H1 (cell line): ENCODE measurements around the gene ADGRL2. TPM values are rescaled to one million over a fixed set of nuclear protein-coding genes. Genes with fewer than 3 reads are reported as not detected.

ENCODE experiments used
- BRCA1 ChIP-seq: IDR thresholded peaks from 2 replicates; pipeline ENCODE4 v1.6.1; 2012; ENCODE audit warnings: low read depth, low read length, improper control_type of control experiment
- polyA plus RNA-seq, 7 experiments: library from polyadenylated mRNA; depleted of rRNA in 3 of 7; stranded (reverse) in 5 of 7; unstranded in 2 of 7; fragments of >200 nt in 5 of 7; fragments of 200-250 nt in 2 of 7; gene quantifications; 1 replicate in 5 of 7; 2 replicates in 1 of 7; 4 replicates in 1 of 7; pipeline versions ENCODE4 v1.2.1 to v1.2.3, GENCODE V29; 2011 to 2013; ENCODE audit warnings: missing spikeins in 2 of 7, mixed read lengths in 2 of 7
- total RNA-seq: library from RNA; stranded (reverse); fragmentation: NEBNext Ultra II Directional; extraction: Animal tissue kit (Norgen Biotek cat#: 25700); gene quantifications from 2 replicates; pipeline ENCODE4 v1.2.1, GENCODE V29; 2021
- TF ChIP-seq, protein P1 (sequence below): fragments of 300-600 bp; sonication (generic); IDR thresholded peaks from 2 replicates; pipeline ENCODE4 v1.7.1; 2012; ENCODE audit warnings: low read length, moderate library complexity, mild to moderate bottlenecking, inconsistent platforms; ENCODE audit not compliant: insufficient replicate concordance
- TF ChIP-seq, protein P2 (sequence below): IDR thresholded peaks from 2 replicates; pipeline ENCODE4 v1.6.1; 2012; ENCODE audit warnings: low read length, inconsistent platforms

ADGRL2 gene
- total and polyA plus RNA-seq, 2 of the 8 experiments (the other 6 are each of a cell fraction or from before 2014, with no cell fraction given) = 113 to 124 TPM

DNA sequence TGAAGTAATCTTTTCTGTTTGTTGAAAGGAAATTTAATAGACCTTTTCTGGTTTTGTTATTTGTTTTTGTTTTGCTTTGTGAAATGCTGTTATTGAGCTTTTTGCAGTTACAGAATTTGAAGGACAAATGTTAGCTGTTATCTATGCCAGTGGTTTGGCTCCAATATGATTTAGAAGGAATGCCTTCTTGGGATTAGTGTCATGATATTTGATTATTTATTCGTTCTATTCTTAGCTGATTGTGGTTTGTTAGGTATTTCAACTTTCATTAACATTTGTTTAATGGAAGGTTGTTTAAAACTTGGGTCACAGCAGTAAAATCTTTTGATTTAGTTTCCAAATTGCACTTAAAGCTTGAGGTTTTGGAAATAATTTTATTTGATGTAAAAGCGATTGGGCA is 33.5 kb downstream of the ADGRL2 start (continued):
- TF ChIP-seq, protein P1, sequence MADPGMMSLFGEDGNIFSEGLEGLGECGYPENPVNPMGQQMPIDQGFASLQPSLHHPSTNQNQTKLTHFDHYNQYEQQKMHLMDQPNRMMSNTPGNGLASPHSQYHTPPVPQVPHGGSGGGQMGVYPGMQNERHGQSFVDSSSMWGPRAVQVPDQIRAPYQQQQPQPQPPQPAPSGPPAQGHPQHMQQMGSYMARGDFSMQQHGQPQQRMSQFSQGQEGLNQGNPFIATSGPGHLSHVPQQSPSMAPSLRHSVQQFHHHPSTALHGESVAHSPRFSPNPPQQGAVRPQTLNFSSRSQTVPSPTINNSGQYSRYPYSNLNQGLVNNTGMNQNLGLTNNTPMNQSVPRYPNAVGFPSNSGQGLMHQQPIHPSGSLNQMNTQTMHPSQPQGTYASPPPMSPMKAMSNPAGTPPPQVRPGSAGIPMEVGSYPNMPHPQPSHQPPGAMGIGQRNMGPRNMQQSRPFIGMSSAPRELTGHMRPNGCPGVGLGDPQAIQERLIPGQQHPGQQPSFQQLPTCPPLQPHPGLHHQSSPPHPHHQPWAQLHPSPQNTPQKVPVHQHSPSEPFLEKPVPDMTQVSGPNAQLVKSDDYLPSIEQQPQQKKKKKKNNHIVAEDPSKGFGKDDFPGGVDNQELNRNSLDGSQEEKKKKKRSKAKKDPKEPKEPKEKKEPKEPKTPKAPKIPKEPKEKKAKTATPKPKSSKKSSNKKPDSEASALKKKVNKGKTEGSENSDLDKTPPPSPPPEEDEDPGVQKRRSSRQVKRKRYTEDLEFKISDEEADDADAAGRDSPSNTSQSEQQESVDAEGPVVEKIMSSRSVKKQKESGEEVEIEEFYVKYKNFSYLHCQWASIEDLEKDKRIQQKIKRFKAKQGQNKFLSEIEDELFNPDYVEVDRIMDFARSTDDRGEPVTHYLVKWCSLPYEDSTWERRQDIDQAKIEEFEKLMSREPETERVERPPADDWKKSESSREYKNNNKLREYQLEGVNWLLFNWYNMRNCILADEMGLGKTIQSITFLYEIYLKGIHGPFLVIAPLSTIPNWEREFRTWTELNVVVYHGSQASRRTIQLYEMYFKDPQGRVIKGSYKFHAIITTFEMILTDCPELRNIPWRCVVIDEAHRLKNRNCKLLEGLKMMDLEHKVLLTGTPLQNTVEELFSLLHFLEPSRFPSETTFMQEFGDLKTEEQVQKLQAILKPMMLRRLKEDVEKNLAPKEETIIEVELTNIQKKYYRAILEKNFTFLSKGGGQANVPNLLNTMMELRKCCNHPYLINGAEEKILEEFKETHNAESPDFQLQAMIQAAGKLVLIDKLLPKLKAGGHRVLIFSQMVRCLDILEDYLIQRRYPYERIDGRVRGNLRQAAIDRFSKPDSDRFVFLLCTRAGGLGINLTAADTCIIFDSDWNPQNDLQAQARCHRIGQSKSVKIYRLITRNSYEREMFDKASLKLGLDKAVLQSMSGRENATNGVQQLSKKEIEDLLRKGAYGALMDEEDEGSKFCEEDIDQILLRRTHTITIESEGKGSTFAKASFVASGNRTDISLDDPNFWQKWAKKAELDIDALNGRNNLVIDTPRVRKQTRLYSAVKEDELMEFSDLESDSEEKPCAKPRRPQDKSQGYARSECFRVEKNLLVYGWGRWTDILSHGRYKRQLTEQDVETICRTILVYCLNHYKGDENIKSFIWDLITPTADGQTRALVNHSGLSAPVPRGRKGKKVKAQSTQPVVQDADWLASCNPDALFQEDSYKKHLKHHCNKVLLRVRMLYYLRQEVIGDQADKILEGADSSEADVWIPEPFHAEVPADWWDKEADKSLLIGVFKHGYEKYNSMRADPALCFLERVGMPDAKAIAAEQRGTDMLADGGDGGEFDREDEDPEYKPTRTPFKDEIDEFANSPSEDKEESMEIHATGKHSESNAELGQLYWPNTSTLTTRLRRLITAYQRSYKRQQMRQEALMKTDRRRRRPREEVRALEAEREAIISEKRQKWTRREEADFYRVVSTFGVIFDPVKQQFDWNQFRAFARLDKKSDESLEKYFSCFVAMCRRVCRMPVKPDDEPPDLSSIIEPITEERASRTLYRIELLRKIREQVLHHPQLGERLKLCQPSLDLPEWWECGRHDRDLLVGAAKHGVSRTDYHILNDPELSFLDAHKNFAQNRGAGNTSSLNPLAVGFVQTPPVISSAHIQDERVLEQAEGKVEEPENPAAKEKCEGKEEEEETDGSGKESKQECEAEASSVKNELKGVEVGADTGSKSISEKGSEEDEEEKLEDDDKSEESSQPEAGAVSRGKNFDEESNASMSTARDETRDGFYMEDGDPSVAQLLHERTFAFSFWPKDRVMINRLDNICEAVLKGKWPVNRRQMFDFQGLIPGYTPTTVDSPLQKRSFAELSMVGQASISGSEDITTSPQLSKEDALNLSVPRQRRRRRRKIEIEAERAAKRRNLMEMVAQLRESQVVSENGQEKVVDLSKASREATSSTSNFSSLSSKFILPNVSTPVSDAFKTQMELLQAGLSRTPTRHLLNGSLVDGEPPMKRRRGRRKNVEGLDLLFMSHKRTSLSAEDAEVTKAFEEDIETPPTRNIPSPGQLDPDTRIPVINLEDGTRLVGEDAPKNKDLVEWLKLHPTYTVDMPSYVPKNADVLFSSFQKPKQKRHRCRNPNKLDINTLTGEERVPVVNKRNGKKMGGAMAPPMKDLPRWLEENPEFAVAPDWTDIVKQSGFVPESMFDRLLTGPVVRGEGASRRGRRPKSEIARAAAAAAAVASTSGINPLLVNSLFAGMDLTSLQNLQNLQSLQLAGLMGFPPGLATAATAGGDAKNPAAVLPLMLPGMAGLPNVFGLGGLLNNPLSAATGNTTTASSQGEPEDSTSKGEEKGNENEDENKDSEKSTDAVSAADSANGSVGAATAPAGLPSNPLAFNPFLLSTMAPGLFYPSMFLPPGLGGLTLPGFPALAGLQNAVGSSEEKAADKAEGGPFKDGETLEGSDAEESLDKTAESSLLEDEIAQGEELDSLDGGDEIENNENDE = no peak
- TF ChIP-seq BRCA1 = no peak
- TF ChIP-seq, protein P2, sequence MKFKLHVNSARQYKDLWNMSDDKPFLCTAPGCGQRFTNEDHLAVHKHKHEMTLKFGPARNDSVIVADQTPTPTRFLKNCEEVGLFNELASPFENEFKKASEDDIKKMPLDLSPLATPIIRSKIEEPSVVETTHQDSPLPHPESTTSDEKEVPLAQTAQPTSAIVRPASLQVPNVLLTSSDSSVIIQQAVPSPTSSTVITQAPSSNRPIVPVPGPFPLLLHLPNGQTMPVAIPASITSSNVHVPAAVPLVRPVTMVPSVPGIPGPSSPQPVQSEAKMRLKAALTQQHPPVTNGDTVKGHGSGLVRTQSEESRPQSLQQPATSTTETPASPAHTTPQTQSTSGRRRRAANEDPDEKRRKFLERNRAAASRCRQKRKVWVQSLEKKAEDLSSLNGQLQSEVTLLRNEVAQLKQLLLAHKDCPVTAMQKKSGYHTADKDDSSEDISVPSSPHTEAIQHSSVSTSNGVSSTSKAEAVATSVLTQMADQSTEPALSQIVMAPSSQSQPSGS = no peak
- TF ChIP-seq, all 59 proteins: peak for 0
